ENCODE data around the gene TRIM32.

- no peak for TF ChIP-seq POLR2A (IDR thresholded peaks at IDR 0.05; ENCODE audit: low read depth, low read length)
- no peak for TF ChIP-seq POLR2AphosphoS5 (IDR thresholded peaks at IDR 0.05; ENCODE audit: low read depth, low read length)
Observed at GRCh38 chr9:116656501-116656971, 30.6 kb upstream of the TRIM32 start.
